DOHH2 (cell line): Measurements from ENCODE around the gene ORM1.

Experiments used
- H3F3A ChIP-seq: fragments of 200-600 bp; sonication (generic), shearing (Covaris generic); 2 replicates; pipeline ENCODE4 v1.6.0; 2016; ENCODE audit warnings: antibody characterized with exemption, mild to moderate bottlenecking; ENCODE audit not compliant: control insufficient read depth, insufficient read depth
- H3K27ac ChIP-seq: fragments of 200-600 bp; sonication (generic); 2 replicates; pipeline ENCODE4 v1.5.1; 2014; ENCODE audit warnings: low read depth, mild to moderate bottlenecking, low read length, moderate library complexity
- H3K27me3 ChIP-seq: fragments of 200-600 bp; sonication (generic); 2 replicates; pipeline ENCODE4 v1.6.1; 2014; ENCODE audit warnings: mild to moderate bottlenecking, low read length, mixed read lengths; ENCODE audit not compliant: control insufficient read depth
- H3K36me3 ChIP-seq: fragments of 200-600 bp; sonication (generic); 2 replicates; pipeline ENCODE4 v1.6.1; 2014; ENCODE audit warnings: mild to moderate bottlenecking, low read length, moderate library complexity, mixed read lengths; ENCODE audit not compliant: control insufficient read depth
- H3K4me1 ChIP-seq: fragments of 200-600 bp; sonication (generic); 2 replicates; pipeline ENCODE4 v1.6.1; 2014; ENCODE audit warnings: mild to moderate bottlenecking, low read length, mixed read lengths; ENCODE audit not compliant: control insufficient read depth
- H3K4me2 ChIP-seq: fragments of 200-600 bp; sonication (generic); 2 replicates; pipeline ENCODE4 v1.6.0; 2014; ENCODE audit warnings: mild to moderate bottlenecking, low read length, moderate library complexity
- H3K4me3 ChIP-seq: fragments of 200-600 bp; sonication (generic); 2 replicates; pipeline ENCODE4 v1.5.1; 2014; ENCODE audit warnings: mild to moderate bottlenecking, low read length, mixed read lengths
- H3K79me2 ChIP-seq: fragments of 200-600 bp; sonication (generic); 2 replicates; pipeline ENCODE4 v1.6.1; 2014; ENCODE audit warnings: mild to moderate bottlenecking, low read length, mixed read lengths; ENCODE audit not compliant: control insufficient read depth
- H3K9me2 ChIP-seq: fragments of 200-600 bp; sonication (generic); replicated peaks from 2 replicates; pipeline ENCODE4 v1.6.1; 2014; ENCODE audit warnings: mild to moderate bottlenecking, low read length, mixed read lengths; ENCODE audit not compliant: control insufficient read depth
- H3K9me3 ChIP-seq: fragments of 200-600 bp; sonication (generic); 2 replicates; pipeline ENCODE4 v1.6.1; 2014; ENCODE audit warnings: antibody characterized with exemption, low read length, mixed read lengths; ENCODE audit not compliant: control insufficient read depth, insufficient read depth
- H4K20me1 ChIP-seq: fragments of 200-600 bp; sonication (generic); 2 replicates; pipeline ENCODE4 v1.6.0; 2014; ENCODE audit warnings: low read depth, mild to moderate bottlenecking, antibody characterized with exemption, low read length, moderate library complexity; ENCODE audit not compliant: control insufficient read depth, insufficient read depth
- CTCF ChIP-seq: fragments of 200-600 bp; sonication (generic); IDR thresholded peaks from one replicate; pipeline ENCODE4 v1.5.1; 2014; ENCODE audit warnings: antibody characterized with exemption, mild to moderate bottlenecking, low read depth, low read length; ENCODE audit not compliant: poor library complexity, severe bottlenecking
- EZH2phosphoT487 ChIP-seq: fragments of 200-600 bp; sonication (generic); IDR thresholded peaks from 2 replicates; pipeline ENCODE4 v1.6.1; 2017; ENCODE audit warnings: borderline replicate concordance, mild to moderate bottlenecking, antibody characterized with exemption, low read length, moderate library complexity, mixed read lengths

Gene ORM1

GRCh38 chr9:114279693-114280092, 43.2 kb upstream of the ORM1 start:
- Histone ChIP-seq H3F3A (no peaks in the 10 kb centered on the region), H3K36me3 (no peaks in the 10 kb centered on the region), H3K4me1 (no peaks in the 10 kb centered on the region), H3K27ac (no peak overlapping the region), H3K4me2 (no peak overlapping the region), H3K4me3 (no peak overlapping the region), H3K9me3 (no peaks in the 10 kb centered on the region), H3K9me2 (no peaks in the 10 kb centered on the region), H3K27me3 (no peaks in the 10 kb centered on the region), H4K20me1 (no peaks in the 10 kb centered on the region), H3K79me2 (no peaks in the 10 kb centered on the region)
- TF ChIP-seq EZH2phosphoT487 (no peak), CTCF (no peak)

- no peaks in the 10 kb centered on the region for H3K9me2 ChIP-seq
- H3F3A ChIP-seq, result no peaks in the 10 kb centered on the region
- H3K27ac ChIP-seq, result no peak overlapping the region
- no peaks in the 10 kb centered on the region for H4K20me1 ChIP-seq
- no peaks in the 10 kb centered on the region for H3K79me2 ChIP-seq
- no peak overlapping the region for H3K4me3 ChIP-seq
- no peaks in the 10 kb centered on the region for H3K4me1 ChIP-seq
- no peak overlapping the region for H3K4me2 ChIP-seq
- no peak for TF ChIP-seq EZH2phosphoT487
- TF ChIP-seq CTCF, result no peak
- H3K27me3 ChIP-seq, result no peaks in the 10 kb centered on the region
- no peaks in the 10 kb centered on the region for H3K36me3 ChIP-seq
- no peaks in the 10 kb centered on the region for H3K9me3 ChIP-seq
Measured at GRCh38 chr9:114280636-114281472, 42.0 kb upstream of the ORM1 start.

- no peaks in the 10 kb centered on the region for H3K9me3 ChIP-seq
- no peaks in the 10 kb centered on the region for H3K9me2 ChIP-seq
- no peak for TF ChIP-seq CTCF
- TF ChIP-seq EZH2phosphoT487, result no peak
- H3K4me2 ChIP-seq, result no peak overlapping the region
- H3K27ac ChIP-seq, result no peak overlapping the region
- no peaks in the 10 kb centered on the region for H3F3A ChIP-seq
- no peaks in the 10 kb centered on the region for H3K79me2 ChIP-seq
- H3K4me1 ChIP-seq, result no peaks in the 10 kb centered on the region
- H3K27me3 ChIP-seq, result no peaks in the 10 kb centered on the region
- H3K4me3 ChIP-seq, result no peak overlapping the region
- no peaks in the 10 kb centered on the region for H4K20me1 ChIP-seq
- H3K36me3 ChIP-seq, result no peaks in the 10 kb centered on the region
Measured at GRCh38 chr9:114281473-114282103, 41.3 kb upstream of the ORM1 start.
